Esophagus muscularis mucosa (tissue), 4 donors: ENCODE measurements around the gene CCDC24. TPM values are rescaled to one million over a fixed set of nuclear protein-coding genes. Genes with fewer than 3 reads are reported as not detected.

Experiments
- DNase-seq: peaks from one replicate; pipeline ENCODE4 v3.0.0-alpha.2; 2017; ENCODE audit errors: extremely low spot score
- H3K27ac ChIP-seq, 4 donors: fragments of 200-600 bp; sonication (generic); replicated peaks in 1 of 4; 1 replicate in 3 of 4; 2 replicates in 1 of 4; pipeline ENCODE4 v1.5.1; 2016 to 2019; ENCODE audit warnings: mild to moderate bottlenecking in 1 of 4
- H3K27me3 ChIP-seq, 4 donors: fragments of 200-600 bp; sonication (generic); one replicate each; pipeline versions ENCODE4 v1.5.1 to v1.6.0; 2016 to 2019
- H3K36me3 ChIP-seq, 4 donors: fragments of 200-600 bp; sonication (generic); one replicate each; pipeline ENCODE4 v1.5.1; 2016 to 2019
- H3K4me1 ChIP-seq, 4 donors: fragments of 200-600 bp; sonication (generic); one replicate each; pipeline ENCODE4 v1.5.1; 2016 to 2019
- H3K4me3 ChIP-seq, 4 donors: fragments of 200-600 bp; sonication (generic); 1 replicate in 2 of 4; 2 replicates in 2 of 4; pipeline ENCODE4 v1.5.1; 2016 to 2019; ENCODE audit warnings: mild to moderate bottlenecking in 4 of 4, moderate library complexity in 1 of 4
- H3K9me3 ChIP-seq, 4 donors: fragments of 200-600 bp; sonication (generic); 1 replicate in 3 of 4; 2 replicates in 1 of 4; pipeline ENCODE4 v1.5.1; 2016 to 2019
- CTCF ChIP-seq, 3 experiments: fragments of 200-600 bp in 2 of 3; fragments of 450-650 bp in 1 of 3; sonication (generic) in 2 of 3; IDR thresholded peaks; one replicate each; pipeline ENCODE4 v1.5.1; 2017 to 2019; ENCODE audit warnings: antibody characterized with exemption in 3 of 3, mild to moderate bottlenecking in 2 of 3, moderate library complexity in 1 of 3
- EP300 ChIP-seq: sonication (generic); formaldehyde crosslinking; IDR thresholded peaks from one replicate; pipeline ENCODE4 v1.6.1; 2017; ENCODE audit warnings: antibody characterized with exemption
- POLR2A ChIP-seq: fragments of 450-650 bp; IDR thresholded peaks from one replicate; pipeline ENCODE4 v1.6.1; 2017; ENCODE audit warnings: antibody characterized with exemption, moderate library complexity, mild to moderate bottlenecking, low read depth
- POLR2AphosphoS5 ChIP-seq, 2 donors: sonication (generic); formaldehyde crosslinking; IDR thresholded peaks; one replicate each; pipeline ENCODE4 v1.6.1; 2017; ENCODE audit warnings: antibody characterized with exemption in 2 of 2
- WGBS: methylation state at CpG from one replicate; pipeline ENCODE4 v1.1.5; 2018; 5-methylcytosine and 5-hydroxymethylcytosine counted together
- intact Hi-C: fragments of 100-400 bp; cut with DNase I; formaldehyde crosslinking; loops from one replicate; pipeline ENCODE4 v1.15.1; 2023
- total RNA-seq, 4 donors: library from RNA; depleted of rRNA; stranded (reverse); fragments of >200 nt; gene quantifications; one replicate each; pipeline versions ENCODE4 v1.1.0 to v1.2.1, GENCODE V29; 2016

Gene CCDC24
- total RNA-seq, 4 donors from 2014 or later, result 6.2 to 7.3 (median 6.7) TPM

GRCh38 chr1:44015206-44015605, 23.8 kb downstream of the CCDC24 start:
- WGBS, result 78% methylated on average over 3 of the region's 3 CpGs
- no peak for DNase-seq
- Histone ChIP-seq H3K27ac (no peak overlapping the region), H3K4me3 (no peak overlapping the region), H3K9me3 (no peaks in the 10 kb centered on the region), H3K27me3 (no peaks in the 10 kb centered on the region), H3K36me3 (peaks cover 0 to 18% (median 4%) of the 10 kb centered on the region in 4 donors), H3K4me1 (peaks cover 2 to 37% (median 13%) of the 10 kb centered on the region in 4 donors)
- intact Hi-C loops, result no loop called here
- TF ChIP-seq CTCF (IDR thresholded peaks at IDR 0.05) (no peak), POLR2AphosphoS5 (IDR thresholded peaks at IDR 0.05) (no peak), POLR2A (no peak), EP300 (no peak)

GRCh38 chr1:44016041-44016889, 24.9 kb downstream of the CCDC24 start:
- intact Hi-C loops, result no loop called here
- DNase-seq, result no peak
- no peak for TF ChIP-seq CTCF (IDR thresholded peaks at IDR 0.05)
- TF ChIP-seq POLR2AphosphoS5 (IDR thresholded peaks at IDR 0.05), result no peak
- Histone ChIP-seq H3K27ac (no peak overlapping the region), H3K4me1 (peaks cover 2 to 34% (median 12%) of the 10 kb centered on the region in 4 donors), H3K27me3 (no peaks in the 10 kb centered on the region), H3K36me3 (peaks cover 0 to 28% (median 7%) of the 10 kb centered on the region in 4 donors), H3K9me3 (no peaks in the 10 kb centered on the region), H3K4me3 (no peak overlapping the region)
- WGBS, result 87% methylated on average over 20 of the region's 20 CpGs

GRCh38 chr1:44016890-44017400, 25.5 kb downstream of the CCDC24 start:
- Histone ChIP-seq H3K36me3 (peaks cover 0 to 35% (median 11%) of the 10 kb centered on the region in 4 donors), H3K27ac (no peak overlapping the region), H3K9me3 (no peaks in the 10 kb centered on the region), H3K27me3 (no peaks in the 10 kb centered on the region), H3K4me1 (peaks cover 2 to 28% (median 12%) of the 10 kb centered on the region in 4 donors), H3K4me3 (no peak overlapping the region)
- TF ChIP-seq CTCF (IDR thresholded peaks at IDR 0.05) (no peak), EP300 (no peak), POLR2A (no peak), POLR2AphosphoS5 (IDR thresholded peaks at IDR 0.05) (no peak)
- 91% methylated on average over 19 of the region's 20 CpGs for WGBS
- DNase-seq, result no peak
- intact Hi-C loops, result no loop called here

GRCh38 chr1:44019466-44019948, 28.1 kb downstream of the CCDC24 start:
- peaks cover 2 to 16% (median 11%) of the 10 kb centered on the region in 4 donors for H3K4me1 ChIP-seq
- TF ChIP-seq POLR2AphosphoS5 (IDR thresholded peaks at IDR 0.05) (no peak), EP300 (no peak), CTCF (IDR thresholded peaks at IDR 0.05) (no peak), POLR2A (no peak)

More at GRCh38 chr1:44019466-44019948, 28.1 kb downstream of the CCDC24 start:
- peaks cover 0 to 56% (median 15%) of the 10 kb centered on the region in 4 donors for H3K36me3 ChIP-seq
- no peaks in the 10 kb centered on the region for H3K9me3 ChIP-seq
- WGBS, result 94% methylated on average over 6 of the region's 13 CpGs
- intact Hi-C loops, result no loop called here
- no peak for DNase-seq
- no peak overlapping the region for H3K27ac ChIP-seq
- H3K27me3 ChIP-seq, result no peaks in the 10 kb centered on the region
- no peak overlapping the region for H3K4me3 ChIP-seq
